Activated CD8-positive, alpha-beta memory T cell treated with anti-CD3 and anti-CD28 coated beads, Interleukin-2, amount 50 U/mL, for 1 hour (primary cell): Measurements from ENCODE around the gene TRMT112.
A peak's percentile ranks its signal among the peaks of the same experiment; 100 is the strongest.

Experiments
- DNase-seq: peaks from one replicate; pipeline ENCODE4 v3.0.0-alpha.2; 2020; ENCODE audit errors: extremely low read depth

Gene TRMT112

GRCh38 chr11:64275031-64275800, 42.1 kb downstream of the TRMT112 start:
- DNase-seq: no peak

- peak; percentile 94 for DNase-seq
Measured at GRCh38 chr11:64269540-64270220, 47.7 kb downstream of the TRMT112 start.

- no peak for DNase-seq
Measured at GRCh38 chr11:64268893-64269539, 48.3 kb downstream of the TRMT112 start.

- no peak for DNase-seq
Measured at GRCh38 chr11:64268025-64268892, 49.1 kb downstream of the TRMT112 start.

- DNase-seq: no peak
Measured at GRCh38 chr11:64267207-64267945, 50.0 kb downstream of the TRMT112 start.
